Stimulated activated CD8-positive, alpha-beta memory T cell treated with anti-CD3 and anti-CD28 coated beads, Interleukin-15, amount 100 ng/mL, for 1 hour (primary cell): Measurements from ENCODE around the gene FRMD4A.

Experiments
- DNase-seq: peaks from one replicate; pipeline ENCODE4 v3.0.0-alpha.2; 2020; ENCODE audit warnings: low read depth

The FRMD4A gene

GRCh38 chr10:13643016-13643415 lies 687.7 kb downstream of the FRMD4A start:
- DNase-seq, result no peak

GRCh38 chr10:13642293-13642692 lies 688.4 kb downstream of the FRMD4A start:
- DNase-seq, result no peak

GRCh38 chr10:13637894-13638293 lies 692.8 kb downstream of the FRMD4A start:
- DNase-seq, result no peak

- no peak for DNase-seq
Observed at GRCh38 chr10:13637303-13637856, 693.3 kb downstream of the FRMD4A start.

DNA sequence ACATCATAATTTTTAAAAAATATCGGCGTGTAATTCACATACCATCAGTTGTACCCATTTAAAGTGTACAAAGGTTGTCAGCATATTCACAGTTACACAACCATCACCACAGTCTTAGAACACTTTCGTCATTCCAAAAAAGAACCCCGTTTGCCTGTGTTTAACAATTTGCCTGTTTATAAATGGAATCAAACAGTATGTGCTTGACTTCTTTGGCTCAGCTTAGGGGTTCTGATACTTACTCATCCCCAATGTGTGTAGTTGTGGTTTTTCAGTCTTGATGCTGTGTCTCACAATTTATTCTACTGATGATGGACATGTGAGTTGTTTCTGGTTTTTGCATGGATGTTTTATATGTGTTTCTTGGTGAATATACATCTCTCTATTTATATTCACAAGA lies 693.9 kb downstream of the FRMD4A start:
- no peak for DNase-seq

GRCh38 chr10:13634207-13634606 lies 696.5 kb downstream of the FRMD4A start:
- DNase-seq, result no peak

DNA sequence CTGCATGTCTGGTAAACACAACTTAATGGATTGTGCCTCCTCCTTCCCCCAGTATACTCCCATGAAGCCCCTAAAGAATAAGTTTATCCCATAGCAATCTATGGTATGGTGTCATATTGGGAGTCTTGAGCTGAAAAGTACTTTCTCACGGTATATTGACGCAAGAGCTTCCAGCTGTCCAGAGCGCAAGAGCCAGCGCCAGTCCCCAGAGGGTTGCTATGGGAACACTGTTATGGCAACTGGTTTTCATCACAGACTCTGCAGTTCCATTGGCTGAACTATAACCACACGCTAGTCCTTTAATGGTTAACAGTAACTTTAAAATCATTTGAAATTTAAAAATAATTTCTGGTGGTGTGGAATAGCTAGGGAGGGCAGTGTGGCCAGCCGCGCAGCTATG lies 697.0 kb downstream of the FRMD4A start:
- DNase-seq, result no peak

DNA sequence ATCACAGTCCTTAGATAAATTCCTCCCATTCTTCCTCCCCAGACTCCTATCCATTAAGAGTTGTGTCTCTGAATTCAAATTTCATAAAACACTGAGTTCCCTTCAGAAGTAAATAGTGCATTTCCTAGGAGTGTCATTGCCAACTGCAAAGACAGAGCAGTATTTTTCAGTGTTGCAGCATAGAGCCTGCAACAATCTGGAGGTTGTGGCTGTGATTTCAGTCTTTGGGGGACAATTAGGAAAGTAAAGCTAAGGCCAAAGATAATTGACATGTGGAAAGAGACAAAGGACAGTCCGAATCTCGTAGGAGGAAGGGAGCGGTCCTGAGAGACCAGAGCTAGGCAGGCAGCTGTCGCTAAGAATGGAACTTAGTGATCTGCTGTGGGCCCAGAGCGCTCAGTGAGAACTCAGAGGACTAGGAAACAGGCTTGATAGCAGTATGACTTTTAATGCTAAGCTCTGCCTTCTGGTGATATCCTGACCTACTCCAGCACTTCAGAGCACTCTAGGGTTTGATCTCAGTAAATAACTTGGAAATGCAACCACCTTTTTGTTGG lies 697.8 kb downstream of the FRMD4A start:
- no peak for DNase-seq

DNA sequence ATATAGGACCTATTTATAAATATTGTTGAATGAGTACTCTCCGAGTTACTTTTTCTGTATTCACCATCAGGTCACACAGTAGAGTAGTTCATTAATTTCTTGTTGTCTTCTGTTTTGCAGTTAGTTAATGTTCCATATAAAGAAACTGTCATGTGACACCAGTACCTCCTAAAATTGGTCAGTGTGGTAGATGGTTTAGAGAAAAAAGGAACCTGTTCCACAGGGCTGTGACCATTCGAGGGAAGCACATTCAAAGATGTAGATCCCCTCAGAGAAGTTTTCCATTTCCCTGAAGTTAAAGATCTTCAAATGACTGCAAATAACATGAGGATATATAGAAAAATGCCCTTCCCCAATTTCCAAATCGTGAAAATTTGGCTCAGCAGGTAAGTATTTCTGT lies 698.3 kb downstream of the FRMD4A start:
- DNase-seq, result no peak

DNA sequence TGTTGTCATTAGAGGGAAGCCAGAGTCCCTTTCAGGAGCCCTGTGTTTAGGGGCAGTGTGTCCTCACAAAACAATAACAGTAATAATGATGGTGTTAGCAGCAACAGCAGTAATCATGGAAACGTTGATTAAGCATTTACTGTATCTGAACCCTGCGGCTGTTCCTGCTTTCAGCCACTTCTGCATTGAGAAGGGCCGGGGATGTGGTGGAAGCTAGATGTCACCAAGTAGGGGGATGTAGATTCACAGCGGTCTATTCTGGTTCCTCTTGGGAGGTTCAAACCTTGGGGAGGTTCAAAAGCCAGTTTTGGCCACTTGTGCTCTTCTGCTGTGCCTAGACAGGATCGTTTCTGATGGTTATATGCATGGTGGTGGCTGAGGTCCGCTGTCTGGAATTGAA lies 699.1 kb downstream of the FRMD4A start:
- no peak for DNase-seq

DNA sequence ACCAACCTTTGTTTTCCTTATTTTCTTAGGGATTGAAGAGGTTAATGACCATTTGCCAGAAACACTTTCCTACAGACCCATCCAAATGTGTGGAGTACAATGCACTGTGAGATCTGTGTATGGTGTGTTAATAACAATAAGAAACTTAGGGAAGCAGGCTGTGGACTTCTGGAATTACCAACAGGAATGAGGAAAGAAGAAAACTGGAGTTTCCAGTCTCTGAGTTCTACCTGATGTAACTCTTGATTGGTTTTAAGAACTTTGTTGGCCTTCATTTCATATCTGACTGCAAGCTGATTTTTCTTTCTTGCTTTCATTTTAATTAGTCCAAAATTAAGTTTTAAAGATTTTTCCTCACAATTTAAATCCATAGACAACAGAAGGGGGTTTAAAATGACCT lies 700.5 kb downstream of the FRMD4A start:
- no peak for DNase-seq

GRCh38 chr10:13629116-13629515 lies 701.6 kb downstream of the FRMD4A start:
- DNase-seq, result no peak

DNA sequence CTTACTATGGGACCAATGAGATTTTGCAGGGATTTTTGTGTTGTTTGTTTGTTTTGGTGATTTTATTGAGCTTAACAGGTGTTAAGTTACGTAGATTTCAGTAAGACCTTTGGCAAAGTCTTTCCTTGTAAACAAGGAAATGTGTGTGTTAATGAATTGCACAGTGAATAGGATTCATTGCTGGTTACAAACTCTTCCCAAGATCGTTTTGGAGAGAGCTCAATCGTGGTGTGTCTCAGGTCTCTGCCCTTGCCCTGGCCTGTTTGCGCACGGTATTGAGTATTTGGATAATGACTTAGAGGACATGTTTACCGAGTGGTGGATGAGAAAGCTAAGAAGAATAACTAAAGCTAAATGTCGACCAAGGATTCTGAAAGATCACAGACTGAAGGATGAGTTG lies 702.1 kb downstream of the FRMD4A start:
- no peak for DNase-seq

DNA sequence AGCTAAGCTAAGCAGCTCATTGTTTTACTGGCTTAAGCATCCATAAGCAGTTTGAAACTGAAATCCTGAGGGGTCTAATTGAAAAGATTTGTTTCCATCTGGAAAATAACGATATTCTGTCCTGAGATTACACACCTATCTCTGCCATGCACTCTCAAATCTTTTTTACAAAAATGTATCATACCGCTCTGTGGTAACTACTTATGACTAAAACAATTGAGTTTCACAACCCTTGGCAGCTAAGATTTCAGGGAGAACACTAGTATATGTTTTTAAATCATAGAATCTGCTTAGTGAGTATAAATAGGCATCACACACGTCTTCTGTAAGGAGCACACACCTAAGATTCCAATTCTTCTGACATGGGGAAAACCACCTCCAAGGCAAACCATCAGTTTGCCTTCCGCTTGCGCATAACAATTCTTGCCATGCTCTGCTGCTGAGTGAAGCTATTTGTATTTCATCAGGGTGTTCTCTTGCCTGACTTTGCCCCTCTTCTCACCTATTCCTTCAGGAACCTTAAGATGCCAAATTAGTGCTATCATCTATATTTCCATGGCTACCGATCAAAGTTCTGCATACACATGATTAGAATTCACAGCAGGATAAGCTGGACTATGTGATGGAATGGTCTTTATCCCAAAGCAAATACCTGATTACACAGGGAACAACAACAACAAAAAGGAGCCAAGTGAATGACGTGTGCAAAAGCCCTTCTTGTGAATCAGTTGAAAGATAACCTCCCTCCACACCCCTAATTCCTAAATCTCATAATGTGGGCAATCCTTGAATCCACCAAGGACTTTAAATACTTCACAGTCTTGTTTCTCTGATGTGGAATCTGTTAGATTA lies 703.0 kb downstream of the FRMD4A start:
- DNase-seq, result no peak

- DNase-seq, result no peak
Observed at GRCh38 chr10:13624630-13625029, 706.1 kb downstream of the FRMD4A start.

- DNase-seq, result no peak
Observed at GRCh38 chr10:13621931-13622330, 708.8 kb downstream of the FRMD4A start.

GRCh38 chr10:13617116-13617515 lies 713.6 kb downstream of the FRMD4A start:
- DNase-seq, result no peak

GRCh38 chr10:13615650-13616300 lies 714.9 kb downstream of the FRMD4A start:
- DNase-seq, result no peak

GRCh38 chr10:13614530-13615332 lies 716.0 kb downstream of the FRMD4A start:
- no peak for DNase-seq

GRCh38 chr10:13613519-13613918 lies 717.2 kb downstream of the FRMD4A start:
- DNase-seq, result no peak

DNA sequence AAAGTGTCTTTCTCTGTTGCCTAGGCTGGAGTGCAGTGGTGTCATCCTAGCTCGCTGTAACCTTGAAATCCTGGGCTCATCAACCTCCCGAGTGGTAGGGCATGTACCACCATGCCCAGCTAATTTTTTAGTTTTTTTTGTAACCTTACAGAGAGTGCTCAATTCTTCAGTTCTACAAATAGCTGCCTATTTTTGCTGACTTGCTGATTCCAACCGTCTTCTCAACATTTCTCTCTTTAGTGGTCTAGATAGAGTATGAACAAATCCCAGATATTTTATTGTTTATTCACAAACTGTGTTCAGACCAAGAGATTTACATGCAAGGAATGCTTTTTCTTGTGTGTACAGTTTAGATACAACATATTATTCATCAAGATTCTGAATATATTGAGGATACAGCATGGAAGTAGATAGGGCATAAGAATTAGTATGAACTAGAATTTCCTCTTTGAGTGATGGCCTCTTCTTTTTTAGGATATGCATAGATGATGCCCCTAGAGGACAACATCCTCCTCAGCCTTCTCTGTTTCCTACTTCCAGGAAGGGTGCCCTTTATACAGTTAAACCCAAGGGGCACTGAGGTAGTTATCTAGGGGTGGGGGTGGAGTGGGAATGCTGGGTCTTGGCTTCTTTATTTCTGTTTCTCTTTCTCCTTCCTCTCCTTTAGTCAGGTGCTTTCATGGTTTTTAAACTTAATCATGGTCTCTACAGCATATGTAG lies 717.9 kb downstream of the FRMD4A start:
- DNase-seq, result no peak
